Nephron (organoid): ENCODE measurements around the gene TBCD.

Experiments
- H3K27ac Mint-ChIP-seq, 3 experiments: 2 replicates each; pipeline ENCODE4 v1.8.0; 2020; ENCODE audit warnings: mixed read lengths in 3 of 3, mild to moderate bottlenecking in 2 of 3, moderate library complexity in 1 of 3
- H3K27me3 Mint-ChIP-seq: 2 replicates; pipeline ENCODE4 v1.8.0; 2021; ENCODE audit warnings: low read depth, mild to moderate bottlenecking, moderate library complexity, mixed read lengths
- H3K36me3 Mint-ChIP-seq: 2 replicates; pipeline ENCODE4 v1.8.0; 2020; ENCODE audit warnings: low read depth, mixed read lengths
- H3K4me1 Mint-ChIP-seq: 2 replicates; pipeline ENCODE4 v1.8.0; 2020; ENCODE audit warnings: mixed read lengths
- H3K4me3 Mint-ChIP-seq, 3 experiments: 2 replicates each; pipeline ENCODE4 v1.8.0; 2020; ENCODE audit warnings: mild to moderate bottlenecking in 3 of 3, mixed read lengths in 3 of 3, moderate library complexity in 2 of 3
- H3K9me3 Mint-ChIP-seq: 2 replicates; pipeline ENCODE4 v1.8.0; 2020; ENCODE audit warnings: mixed read lengths
- TF ChIP-seq, protein P1 (sequence below), 3 experiments: fragments of 200-600 bp; sonication (generic); IDR thresholded peaks; one replicate each; pipeline ENCODE4 v1.5.0; 2021; ENCODE audit warnings: antibody characterized with exemption in 3 of 3; ENCODE audit not compliant: unreplicated experiment in 3 of 3

TBCD gene

GRCh38 chr17:82795615-82796014 lies 43.8 kb downstream of the TBCD start:
- Mint-ChIP-seq H3K9me3 (no peaks in the 10 kb centered on the region), H3K36me3 (peaks cover 26% of the 10 kb centered on the region), H3K4me1 (peaks cover 31% of the 10 kb centered on the region), H3K27me3 (no peaks in the 10 kb centered on the region), H3K4me3 (no peak overlapping the region), H3K27ac (no peak overlapping the region)
- TF ChIP-seq, protein P1, sequence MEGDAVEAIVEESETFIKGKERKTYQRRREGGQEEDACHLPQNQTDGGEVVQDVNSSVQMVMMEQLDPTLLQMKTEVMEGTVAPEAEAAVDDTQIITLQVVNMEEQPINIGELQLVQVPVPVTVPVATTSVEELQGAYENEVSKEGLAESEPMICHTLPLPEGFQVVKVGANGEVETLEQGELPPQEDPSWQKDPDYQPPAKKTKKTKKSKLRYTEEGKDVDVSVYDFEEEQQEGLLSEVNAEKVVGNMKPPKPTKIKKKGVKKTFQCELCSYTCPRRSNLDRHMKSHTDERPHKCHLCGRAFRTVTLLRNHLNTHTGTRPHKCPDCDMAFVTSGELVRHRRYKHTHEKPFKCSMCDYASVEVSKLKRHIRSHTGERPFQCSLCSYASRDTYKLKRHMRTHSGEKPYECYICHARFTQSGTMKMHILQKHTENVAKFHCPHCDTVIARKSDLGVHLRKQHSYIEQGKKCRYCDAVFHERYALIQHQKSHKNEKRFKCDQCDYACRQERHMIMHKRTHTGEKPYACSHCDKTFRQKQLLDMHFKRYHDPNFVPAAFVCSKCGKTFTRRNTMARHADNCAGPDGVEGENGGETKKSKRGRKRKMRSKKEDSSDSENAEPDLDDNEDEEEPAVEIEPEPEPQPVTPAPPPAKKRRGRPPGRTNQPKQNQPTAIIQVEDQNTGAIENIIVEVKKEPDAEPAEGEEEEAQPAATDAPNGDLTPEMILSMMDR (IDR thresholded peaks at IDR 0.05; ENCODE audit: unreplicated experiment in 3 of 3), result no peak

GRCh38 chr17:82797061-82797460 lies 45.2 kb downstream of the TBCD start:
- Mint-ChIP-seq H3K9me3 (peaks cover 9% of the 10 kb centered on the region), H3K27me3 (no peaks in the 10 kb centered on the region), H3K4me3 (no peak overlapping the region), H3K4me1 (peaks cover 30% of the 10 kb centered on the region), H3K27ac (no peak overlapping the region), H3K36me3 (peaks cover 30% of the 10 kb centered on the region)
- TF ChIP-seq, protein P1 (IDR thresholded peaks at IDR 0.05; ENCODE audit: unreplicated experiment in 3 of 3), result no peak

DNA sequence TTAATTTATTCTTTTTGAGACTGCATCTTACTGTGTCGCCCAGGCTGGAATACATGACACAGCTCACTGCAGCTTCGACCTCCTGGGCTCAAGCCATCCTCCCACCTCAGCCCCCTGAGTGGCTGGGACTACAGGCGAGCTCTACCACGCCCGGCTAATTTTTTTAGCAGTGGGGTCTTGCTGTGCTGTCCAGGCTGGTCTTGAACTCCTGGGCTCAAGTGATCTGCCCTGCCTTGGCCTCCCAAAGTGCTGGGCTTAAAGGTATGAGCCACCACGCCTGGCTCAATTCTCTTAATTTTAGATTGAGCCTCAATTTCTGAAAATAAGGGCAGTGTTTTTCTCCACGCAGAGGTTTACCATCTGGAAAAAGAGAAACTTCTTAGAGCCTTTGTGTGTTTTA lies 46.9 kb downstream of the TBCD start:
- peaks cover 44% of the 10 kb centered on the region for H3K36me3 Mint-ChIP-seq
- H3K27me3 Mint-ChIP-seq, result no peaks in the 10 kb centered on the region
- H3K9me3 Mint-ChIP-seq, result peaks cover 15% of the 10 kb centered on the region
- H3K4me1 Mint-ChIP-seq, result peaks cover 35% of the 10 kb centered on the region
- H3K27ac Mint-ChIP-seq, result no peak overlapping the region
- TF ChIP-seq, protein P1 (IDR thresholded peaks at IDR 0.05; ENCODE audit: unreplicated experiment in 3 of 3), result no peak
- H3K4me3 Mint-ChIP-seq, result no peak overlapping the region

DNA sequence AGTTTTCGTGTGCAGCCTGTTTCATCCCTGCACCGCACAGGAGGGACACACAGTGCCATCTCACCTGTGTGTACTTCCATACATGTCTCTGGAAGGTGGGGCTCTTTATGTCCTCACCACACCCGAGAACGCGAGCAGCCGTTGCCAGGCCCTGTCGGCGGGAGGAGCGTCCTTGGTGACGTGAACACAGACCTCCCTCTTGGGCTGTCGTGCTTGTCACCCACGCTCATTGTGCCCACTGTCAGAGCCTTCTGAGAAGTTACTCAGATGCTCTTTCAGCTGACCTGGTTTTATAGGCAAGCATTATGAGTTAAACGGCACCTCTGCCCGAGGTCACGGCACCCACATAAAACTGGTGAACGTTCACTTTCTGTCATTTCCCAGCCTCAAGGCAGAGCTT lies 47.7 kb downstream of the TBCD start:
- TF ChIP-seq, protein P1 (IDR thresholded peaks at IDR 0.05; ENCODE audit: unreplicated experiment in 3 of 3), result no peak
- Mint-ChIP-seq H3K4me3 (no peak overlapping the region), H3K4me1 (peaks cover 31% of the 10 kb centered on the region), H3K27ac (no peak overlapping the region), H3K27me3 (no peaks in the 10 kb centered on the region), H3K9me3 (peaks cover 15% of the 10 kb centered on the region), H3K36me3 (peaks cover 44% of the 10 kb centered on the region)

- Mint-ChIP-seq H3K4me1 (peaks cover 31% of the 10 kb centered on the region), H3K9me3 (peaks cover 15% of the 10 kb centered on the region), H3K4me3 (no peak overlapping the region), H3K36me3 (peaks cover 45% of the 10 kb centered on the region), H3K27me3 (no peaks in the 10 kb centered on the region), H3K27ac (peak overlapping the region in 2 of 3 experiments; percentile 78 to 81)
- TF ChIP-seq, protein P1 (IDR thresholded peaks at IDR 0.05; ENCODE audit: unreplicated experiment in 3 of 3), result no peak
These were observed 49.0 kb downstream of the TBCD start for GRCh38 chr17:82800885-82801284.

GRCh38 chr17:82801377-82801970 lies 49.6 kb downstream of the TBCD start:
- Mint-ChIP-seq H3K36me3 (peaks cover 51% of the 10 kb centered on the region), H3K27ac (peak overlapping the region in 2 of 3 experiments; percentile 81 to 89), H3K4me3 (no peak overlapping the region), H3K27me3 (no peaks in the 10 kb centered on the region), H3K4me1 (peaks cover 37% of the 10 kb centered on the region), H3K9me3 (peaks cover 15% of the 10 kb centered on the region)
- TF ChIP-seq, protein P1 (IDR thresholded peaks at IDR 0.05; ENCODE audit: unreplicated experiment in 3 of 3), result no peak
